ENCODE results near the gene ABHD12. TPM values are rescaled to one million over a fixed set of nuclear protein-coding genes. Genes with fewer than 3 reads are reported as not detected.

The ABHD12 gene
- total and polyA plus RNA-seq, 9 donors, result 13.3 to 22.0 (median 15.0) TPM

GRCh38 chr20:25276533-25277050, 114.0 kb downstream of the ABHD12 start:
- peaks cover 72% of the 10 kb centered on the region for H3K36me3 ChIP-seq (ENCODE audit: control insufficient read depth, insufficient read depth, low read length)
- H3K9me3 ChIP-seq (replicated peaks; ENCODE audit: control insufficient read depth, low read depth, low read length), result no peaks in the 10 kb centered on the region
- no peaks in the 10 kb centered on the region for H3K27me3 ChIP-seq (ENCODE audit: control insufficient read depth, insufficient read depth, low read length)
- no peak overlapping the region for H3K27ac ChIP-seq (ENCODE audit: low read length)
- WGBS (ENCODE audit: insufficient coverage), result 92% methylated on average over 24 of the region's 24 CpGs
- H3K4me3 ChIP-seq (ENCODE audit: low read length), result no peak overlapping the region
- peaks cover 3% of the 10 kb centered on the region for H3K4me1 ChIP-seq (ENCODE audit: control insufficient read depth, insufficient read depth, low read length)
- no peak for DNase-seq

GRCh38 chr20:25275813-25276532, 114.7 kb downstream of the ABHD12 start:
- WGBS (ENCODE audit: insufficient coverage), result 96% methylated on average over 19 of the region's 20 CpGs
- no peak for DNase-seq
- H3K27ac ChIP-seq (ENCODE audit: low read length), result no peak overlapping the region
- no peak overlapping the region for H3K4me3 ChIP-seq (ENCODE audit: low read length)
- no peaks in the 10 kb centered on the region for H3K27me3 ChIP-seq (ENCODE audit: control insufficient read depth, insufficient read depth, low read length)
- peaks cover 71% of the 10 kb centered on the region for H3K36me3 ChIP-seq (ENCODE audit: control insufficient read depth, insufficient read depth, low read length)
- H3K4me1 ChIP-seq (ENCODE audit: control insufficient read depth, insufficient read depth, low read length), result no peaks in the 10 kb centered on the region
- no peaks in the 10 kb centered on the region for H3K9me3 ChIP-seq (replicated peaks; ENCODE audit: control insufficient read depth, low read depth, low read length)

- WGBS (ENCODE audit: insufficient coverage), result 92% methylated on average over 31 of the region's 32 CpGs
- H3K9me3 ChIP-seq (replicated peaks; ENCODE audit: control insufficient read depth, low read depth, low read length), result no peaks in the 10 kb centered on the region
- H3K4me3 ChIP-seq (ENCODE audit: low read length), result no peak overlapping the region
- no peaks in the 10 kb centered on the region for H3K4me1 ChIP-seq (ENCODE audit: control insufficient read depth, insufficient read depth, low read length)
- H3K36me3 ChIP-seq (ENCODE audit: control insufficient read depth, insufficient read depth, low read length), result peaks cover 70% of the 10 kb centered on the region
- no peak for DNase-seq
- no peaks in the 10 kb centered on the region for H3K27me3 ChIP-seq (ENCODE audit: control insufficient read depth, insufficient read depth, low read length)
- no peak overlapping the region for H3K27ac ChIP-seq (ENCODE audit: low read length)
Measured at GRCh38 chr20:25274891-25275812, 115.5 kb downstream of the ABHD12 start.

- 94% methylated on average over 17 of the region's 20 CpGs for WGBS (ENCODE audit: insufficient coverage)
- Histone ChIP-seq H3K4me1 (ENCODE audit: control insufficient read depth, insufficient read depth, low read length) (no peaks in the 10 kb centered on the region), H3K27me3 (ENCODE audit: control insufficient read depth, insufficient read depth, low read length) (no peaks in the 10 kb centered on the region), H3K36me3 (ENCODE audit: control insufficient read depth, insufficient read depth, low read length) (peaks cover 73% of the 10 kb centered on the region), H3K4me3 (ENCODE audit: low read length) (no peak overlapping the region), H3K27ac (ENCODE audit: low read length) (no peak overlapping the region), H3K9me3 (replicated peaks; ENCODE audit: control insufficient read depth, low read depth, low read length) (no peaks in the 10 kb centered on the region)
- DNase-seq, result no peak
Measured at GRCh38 chr20:25274481-25274880, 116.2 kb downstream of the ABHD12 start.

GRCh38 chr20:25273541-25274358, 116.9 kb downstream of the ABHD12 start:
- Histone ChIP-seq H3K4me3 (ENCODE audit: low read length) (no peak overlapping the region), H3K4me1 (ENCODE audit: control insufficient read depth, insufficient read depth, low read length) (no peaks in the 10 kb centered on the region), H3K27ac (ENCODE audit: low read length) (no peak overlapping the region), H3K27me3 (ENCODE audit: control insufficient read depth, insufficient read depth, low read length) (no peaks in the 10 kb centered on the region), H3K36me3 (ENCODE audit: control insufficient read depth, insufficient read depth, low read length) (peaks cover 77% of the 10 kb centered on the region), H3K9me3 (replicated peaks; ENCODE audit: control insufficient read depth, low read depth, low read length) (no peaks in the 10 kb centered on the region)
- peak; percentile 5 for DNase-seq
- WGBS (ENCODE audit: insufficient coverage), result 89% methylated on average over 10 of the region's 20 CpGs

GRCh38 chr20:25273046-25273445, 117.6 kb downstream of the ABHD12 start:
- DNase-seq, result no peak
- WGBS (ENCODE audit: insufficient coverage), result 83% methylated on average over 10 of the region's 10 CpGs
- Histone ChIP-seq H3K27me3 (ENCODE audit: control insufficient read depth, insufficient read depth, low read length) (no peaks in the 10 kb centered on the region), H3K9me3 (replicated peaks; ENCODE audit: control insufficient read depth, low read depth, low read length) (no peaks in the 10 kb centered on the region), H3K4me1 (ENCODE audit: control insufficient read depth, insufficient read depth, low read length) (no peaks in the 10 kb centered on the region), H3K36me3 (ENCODE audit: control insufficient read depth, insufficient read depth, low read length) (peaks cover 70% of the 10 kb centered on the region), H3K4me3 (ENCODE audit: low read length) (no peak overlapping the region), H3K27ac (ENCODE audit: low read length) (no peak overlapping the region)

- Histone ChIP-seq H3K36me3 (ENCODE audit: control insufficient read depth, insufficient read depth, low read length) (peaks cover 64% of the 10 kb centered on the region), H3K27ac (ENCODE audit: low read length) (no peak overlapping the region), H3K4me3 (ENCODE audit: low read length) (no peak overlapping the region), H3K9me3 (replicated peaks; ENCODE audit: control insufficient read depth, low read depth, low read length) (no peaks in the 10 kb centered on the region), H3K27me3 (ENCODE audit: control insufficient read depth, insufficient read depth, low read length) (no peaks in the 10 kb centered on the region), H3K4me1 (ENCODE audit: control insufficient read depth, insufficient read depth, low read length) (no peaks in the 10 kb centered on the region)
- 89% methylated on average over 9 of the region's 19 CpGs for WGBS (ENCODE audit: insufficient coverage)
- DNase-seq, result no peak
Measured at GRCh38 chr20:25272223-25273000, 118.2 kb downstream of the ABHD12 start.

GRCh38 chr20:25271486-25272222, 119.0 kb downstream of the ABHD12 start:
- no peaks in the 10 kb centered on the region for H3K9me3 ChIP-seq (replicated peaks; ENCODE audit: control insufficient read depth, low read depth, low read length)
- 94% methylated on average over 6 of the region's 13 CpGs for WGBS (ENCODE audit: insufficient coverage)
- H3K4me3 ChIP-seq (ENCODE audit: low read length), result no peak overlapping the region
- H3K27me3 ChIP-seq (ENCODE audit: control insufficient read depth, insufficient read depth, low read length), result no peaks in the 10 kb centered on the region
- H3K27ac ChIP-seq (ENCODE audit: low read length), result no peak overlapping the region
- H3K4me1 ChIP-seq (ENCODE audit: control insufficient read depth, insufficient read depth, low read length), result no peaks in the 10 kb centered on the region
- H3K36me3 ChIP-seq (ENCODE audit: control insufficient read depth, insufficient read depth, low read length), result peaks cover 57% of the 10 kb centered on the region
- DNase-seq, result no peak

- WGBS (ENCODE audit: insufficient coverage), result 88% methylated on average over 8 of the region's 12 CpGs
- Histone ChIP-seq H3K4me1 (ENCODE audit: control insufficient read depth, insufficient read depth, low read length) (no peaks in the 10 kb centered on the region), H3K27me3 (ENCODE audit: control insufficient read depth, insufficient read depth, low read length) (no peaks in the 10 kb centered on the region), H3K36me3 (ENCODE audit: control insufficient read depth, insufficient read depth, low read length) (peaks cover 54% of the 10 kb centered on the region), H3K27ac (ENCODE audit: low read length) (no peak overlapping the region), H3K9me3 (replicated peaks; ENCODE audit: control insufficient read depth, low read depth, low read length) (no peaks in the 10 kb centered on the region), H3K4me3 (ENCODE audit: low read length) (no peak overlapping the region)
- peak; percentile 1 for DNase-seq
Measured at GRCh38 chr20:25270829-25271251, 119.8 kb downstream of the ABHD12 start.

Data from muscle of leg (tissue), 11 donors.